MCF 10A (cell line): ENCODE measurements around the gene ZNF407. TPM values are rescaled to one million over a fixed set of nuclear protein-coding genes. Genes with fewer than 3 reads are reported as not detected.

Source experiments
- BruUV-seq: library from RNA; stranded (reverse); fragments of 400-500 nt; replicated peaks from 2 replicates; lab custom pipeline; 2021; lab: Mats Ljungman, UMichigan
- CTCF ChIA-PET: fragments of 300-600 bp; sonication (Branson Sonifier 250); formaldehyde crosslinking; extraction: SDS; loops from one replicate; lab custom pipeline; 2021; ENCODE audit warnings: antibody characterized with exemption, inconsistent platforms; lab: Yijun Ruan, JAX
- POLR2A ChIA-PET: fragments of 300-600, 350-650 bp; sonication (Branson Sonifier 250); formaldehyde crosslinking; extraction: SDS; loops from one replicate; lab custom pipeline; 2020; ENCODE audit warnings: antibody characterized with exemption, inconsistent platforms; lab: Yijun Ruan, JAX
- DNase-seq: peaks from one replicate; pipeline ENCODE4 v3.0.0-alpha.2; 2018; ENCODE audit not compliant: unreplicated experiment
- H3K27ac Mint-ChIP-seq: one replicate; pipeline ENCODE4 v1.8.0; 2022; ENCODE audit warnings: mild to moderate bottlenecking, low read depth, mixed read lengths; ENCODE audit not compliant: unreplicated experiment
- H3K27me3 Mint-ChIP-seq: one replicate; pipeline ENCODE4 v1.8.0; 2022; ENCODE audit warnings: mixed read lengths; ENCODE audit not compliant: insufficient read depth, unreplicated experiment
- H3K36me3 Mint-ChIP-seq: one replicate; pipeline ENCODE4 v1.8.0; 2022; ENCODE audit warnings: mild to moderate bottlenecking, moderate library complexity, mixed read lengths; ENCODE audit not compliant: insufficient read depth, unreplicated experiment
- H3K4me1 Mint-ChIP-seq: one replicate; pipeline ENCODE4 v1.8.0; 2022; ENCODE audit warnings: mixed read lengths; ENCODE audit not compliant: insufficient read depth, unreplicated experiment
- H3K4me3 Mint-ChIP-seq: one replicate; pipeline ENCODE4 v1.8.0; 2022; ENCODE audit warnings: mild to moderate bottlenecking, moderate library complexity, mixed read lengths; ENCODE audit not compliant: unreplicated experiment
- H3K9me3 Mint-ChIP-seq: one replicate; pipeline ENCODE4 v1.8.0; 2022; ENCODE audit warnings: mixed read lengths; ENCODE audit not compliant: unreplicated experiment
- intact Hi-C: fragments of 100-400 bp; cut with micrococcal nuclease; formaldehyde crosslinking; loops from 2 replicates; pipeline ENCODE4 v1.14.1; 2022
- total RNA-seq: library from RNA; stranded (reverse); gene quantifications from 2 replicates; pipeline ENCODE4 v1.2.3, GENCODE V29; 2022
- TF ChIP-seq, protein P1 (sequence below): fragments of 200-600 bp; IDR thresholded peaks from one replicate; pipeline ENCODE4 v1.8.0; 2022; ENCODE audit warnings: antibody characterized with exemption, mild to moderate bottlenecking; ENCODE audit not compliant: unreplicated experiment

Gene ZNF407
- total RNA-seq, 1 experiment from 2014 or later: 9.5 TPM

DNA sequence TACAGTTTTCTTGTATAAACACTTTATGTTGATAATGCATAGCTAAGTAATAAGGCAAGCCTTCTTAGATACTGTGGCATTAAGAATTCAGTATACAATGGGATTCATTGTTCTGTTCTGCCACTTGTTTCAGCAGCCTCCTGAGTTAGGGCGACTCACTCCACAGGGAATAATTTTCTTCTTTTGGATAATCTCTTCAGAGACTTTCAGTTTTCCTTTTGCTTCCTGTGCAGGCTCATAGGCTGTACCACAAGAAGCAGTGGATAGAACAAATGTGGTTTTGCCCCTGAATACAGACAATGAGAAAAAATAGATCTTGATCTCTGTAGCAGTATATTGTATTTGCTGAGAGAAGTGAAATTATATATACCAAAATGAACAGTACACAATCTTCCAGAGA lies 298.0 kb downstream of the ZNF407 start:
- ChIA-PET CTCF (interaction anchor here (0.6 to 1.3 kb wide), 4 partner anchors 65 to 320 kb away, joined by 3 read pairs; no protein-coding TSS in a partner anchor), POLR2A (no interaction called here)
- Mint-ChIP-seq H3K4me1 (peaks cover 19% of the 10 kb centered on the region), H3K4me3 (no peak overlapping the region), H3K9me3 (no peaks in the 10 kb centered on the region), H3K27ac (no peak overlapping the region), H3K36me3 (no peaks in the 10 kb centered on the region), H3K27me3 (no peaks in the 10 kb centered on the region)
- intact Hi-C loops: loop anchor here (1.0 to 10.0 kb wide), 4 partner anchors 146 to 584 kb away; partner anchors contain the start of gene TSHZ1
- no TSS peak for BruUV-seq
- TF ChIP-seq, protein P1, sequence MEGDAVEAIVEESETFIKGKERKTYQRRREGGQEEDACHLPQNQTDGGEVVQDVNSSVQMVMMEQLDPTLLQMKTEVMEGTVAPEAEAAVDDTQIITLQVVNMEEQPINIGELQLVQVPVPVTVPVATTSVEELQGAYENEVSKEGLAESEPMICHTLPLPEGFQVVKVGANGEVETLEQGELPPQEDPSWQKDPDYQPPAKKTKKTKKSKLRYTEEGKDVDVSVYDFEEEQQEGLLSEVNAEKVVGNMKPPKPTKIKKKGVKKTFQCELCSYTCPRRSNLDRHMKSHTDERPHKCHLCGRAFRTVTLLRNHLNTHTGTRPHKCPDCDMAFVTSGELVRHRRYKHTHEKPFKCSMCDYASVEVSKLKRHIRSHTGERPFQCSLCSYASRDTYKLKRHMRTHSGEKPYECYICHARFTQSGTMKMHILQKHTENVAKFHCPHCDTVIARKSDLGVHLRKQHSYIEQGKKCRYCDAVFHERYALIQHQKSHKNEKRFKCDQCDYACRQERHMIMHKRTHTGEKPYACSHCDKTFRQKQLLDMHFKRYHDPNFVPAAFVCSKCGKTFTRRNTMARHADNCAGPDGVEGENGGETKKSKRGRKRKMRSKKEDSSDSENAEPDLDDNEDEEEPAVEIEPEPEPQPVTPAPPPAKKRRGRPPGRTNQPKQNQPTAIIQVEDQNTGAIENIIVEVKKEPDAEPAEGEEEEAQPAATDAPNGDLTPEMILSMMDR: no peak
- no peak for DNase-seq

DNA sequence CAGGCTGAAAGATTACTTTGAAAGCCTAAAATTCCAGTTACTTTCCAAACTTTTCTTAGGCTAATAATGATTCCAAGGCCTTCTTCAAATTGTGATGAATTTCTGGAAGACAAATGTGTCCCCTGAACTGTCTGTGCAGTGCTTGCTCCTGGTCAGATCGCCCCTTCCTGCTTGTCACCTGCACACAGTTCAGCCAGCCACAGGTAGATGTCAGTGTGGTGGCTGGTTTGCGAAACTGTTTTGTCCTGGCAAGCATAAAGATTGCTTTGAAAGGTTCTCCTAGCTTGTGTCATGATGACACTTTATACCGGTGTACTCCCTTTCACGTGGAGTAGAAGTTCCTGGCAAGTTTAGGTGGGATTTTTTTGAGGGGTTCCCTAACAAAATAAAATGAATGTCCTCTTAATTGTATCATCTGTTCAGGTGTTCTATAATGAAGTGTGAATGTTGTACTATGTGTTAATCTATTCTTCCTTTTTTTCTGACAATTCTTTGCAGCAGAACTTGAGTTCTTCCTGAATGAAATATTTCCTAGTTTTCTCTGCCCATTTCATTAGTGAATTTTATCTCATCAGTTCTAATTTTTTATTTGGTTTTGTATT lies 298.8 kb downstream of the ZNF407 start:
- TF ChIP-seq, protein P1: peak; percentile 52
- no TSS peak for BruUV-seq
- H3K4me3 Mint-ChIP-seq: no peak overlapping the region
- H3K36me3 Mint-ChIP-seq: no peaks in the 10 kb centered on the region
- peaks cover 19% of the 10 kb centered on the region for H3K4me1 Mint-ChIP-seq
- intact Hi-C loops: loop anchor here (1.0 to 10.0 kb wide), 4 partner anchors 145 to 583 kb away; partner anchors contain the start of gene TSHZ1
- DNase-seq: peak; percentile 60
- ChIA-PET CTCF (interaction anchor here (0.6 to 2.2 kb wide), 25 partner anchors 9 to 868 kb away, joined by 3 to 16 read pairs (median 3); no protein-coding TSS in a partner anchor), POLR2A (interaction anchor here (0.9 to 1.6 kb wide), 3 partner anchors 27 to 314 kb away, joined by 3 to 4 read pairs (median 4); partner anchors contain the start of genes PTGR3 and TSHZ1)
- H3K9me3 Mint-ChIP-seq: no peaks in the 10 kb centered on the region
- H3K27me3 Mint-ChIP-seq: no peaks in the 10 kb centered on the region
- no peak overlapping the region for H3K27ac Mint-ChIP-seq

DNA sequence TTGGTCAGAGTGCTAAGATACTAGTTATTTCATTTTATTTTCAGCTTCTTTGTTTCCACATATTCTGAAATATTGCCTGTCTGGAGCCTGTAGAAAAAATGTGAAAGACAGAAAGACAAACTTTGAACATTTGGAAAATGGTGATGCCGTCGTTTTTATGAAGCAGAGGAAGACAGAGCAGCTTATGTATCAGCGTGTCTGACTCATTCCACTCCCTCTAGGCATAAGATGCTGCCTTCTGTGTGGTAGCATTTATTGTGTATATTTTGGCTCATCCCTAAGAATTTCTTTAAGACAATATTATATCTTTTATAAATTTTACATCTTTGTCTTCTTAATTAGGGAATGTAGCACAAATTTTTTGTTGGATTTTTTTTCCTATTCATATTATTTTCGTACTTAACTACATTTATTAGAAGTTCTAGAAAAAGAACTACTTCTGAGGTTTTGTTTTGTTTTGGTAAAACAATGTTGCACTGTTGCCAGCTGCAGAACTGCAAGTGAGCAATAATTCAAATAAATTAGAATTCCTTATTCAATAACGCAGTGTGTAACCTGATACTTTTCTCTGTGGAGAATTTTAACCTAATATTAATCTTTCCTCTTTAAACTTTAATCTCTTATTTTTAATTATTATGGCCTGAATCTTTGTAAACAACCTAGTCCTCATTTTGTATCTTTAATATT lies 300.4 kb downstream of the ZNF407 start:
- intact Hi-C loops: loop anchor here (2.0 to 10.0 kb wide), 2 partner anchors 53 to 317 kb away; partner anchors contain the start of gene TSHZ1
- H3K27ac Mint-ChIP-seq: no peak overlapping the region
- DNase-seq: peak; percentile 63
- POLR2A ChIA-PET: interaction anchor here (0.6 to 1.6 kb wide), 3 partner anchors 28 to 312 kb away, joined by 3 to 4 read pairs (median 4); partner anchors contain the start of gene TSHZ1
- H3K27me3 Mint-ChIP-seq: no peaks in the 10 kb centered on the region
- CTCF ChIA-PET: interaction anchor here (0.6 to 2.2 kb wide), 12 partner anchors 8 to 1096 kb away, joined by 3 to 16 read pairs (median 4); no protein-coding TSS in a partner anchor
- H3K4me3 Mint-ChIP-seq: no peak overlapping the region
- BruUV-seq: no TSS peak
- TF ChIP-seq, protein P1: no peak
- peaks cover 19% of the 10 kb centered on the region for H3K4me1 Mint-ChIP-seq
- no peaks in the 10 kb centered on the region for H3K36me3 Mint-ChIP-seq
- no peaks in the 10 kb centered on the region for H3K9me3 Mint-ChIP-seq

DNA sequence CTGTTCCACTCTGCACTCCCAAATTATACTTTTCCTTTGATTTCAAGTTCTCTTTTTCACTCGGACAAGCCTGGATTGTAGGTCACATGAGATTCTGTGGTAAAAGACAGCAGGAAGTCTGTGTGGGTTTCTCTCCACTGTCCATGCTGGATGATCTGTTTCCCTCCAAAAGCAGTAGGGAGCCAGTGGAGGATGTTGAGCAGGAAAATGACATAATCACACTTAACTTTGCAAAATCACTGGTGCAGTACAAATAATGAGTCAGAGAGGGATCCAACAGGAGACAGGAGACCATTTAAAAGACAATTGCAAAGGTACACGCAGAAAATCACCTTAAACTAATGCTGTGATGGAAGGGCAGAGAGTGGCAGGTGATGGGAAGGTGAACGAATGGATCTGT lies 301.3 kb downstream of the ZNF407 start:
- Mint-ChIP-seq H3K4me3 (no peak overlapping the region), H3K9me3 (no peaks in the 10 kb centered on the region), H3K27ac (no peak overlapping the region), H3K36me3 (no peaks in the 10 kb centered on the region), H3K4me1 (peaks cover 19% of the 10 kb centered on the region), H3K27me3 (no peaks in the 10 kb centered on the region)
- TF ChIP-seq, protein P1: no peak
- DNase-seq: peak; percentile 75
- intact Hi-C loops: loop anchor here (2.0 to 10.0 kb wide), 2 partner anchors 52 to 316 kb away; partner anchors contain the start of gene TSHZ1
- CTCF ChIA-PET: interaction anchor here (0.6 kb wide), 1 partner anchor 64 kb away, joined by 3 read pairs; no protein-coding TSS in a partner anchor
- no TSS peak for BruUV-seq
- POLR2A ChIA-PET: no interaction called here
